ENCODE measurements around the gene HPCAL1.

DNA sequence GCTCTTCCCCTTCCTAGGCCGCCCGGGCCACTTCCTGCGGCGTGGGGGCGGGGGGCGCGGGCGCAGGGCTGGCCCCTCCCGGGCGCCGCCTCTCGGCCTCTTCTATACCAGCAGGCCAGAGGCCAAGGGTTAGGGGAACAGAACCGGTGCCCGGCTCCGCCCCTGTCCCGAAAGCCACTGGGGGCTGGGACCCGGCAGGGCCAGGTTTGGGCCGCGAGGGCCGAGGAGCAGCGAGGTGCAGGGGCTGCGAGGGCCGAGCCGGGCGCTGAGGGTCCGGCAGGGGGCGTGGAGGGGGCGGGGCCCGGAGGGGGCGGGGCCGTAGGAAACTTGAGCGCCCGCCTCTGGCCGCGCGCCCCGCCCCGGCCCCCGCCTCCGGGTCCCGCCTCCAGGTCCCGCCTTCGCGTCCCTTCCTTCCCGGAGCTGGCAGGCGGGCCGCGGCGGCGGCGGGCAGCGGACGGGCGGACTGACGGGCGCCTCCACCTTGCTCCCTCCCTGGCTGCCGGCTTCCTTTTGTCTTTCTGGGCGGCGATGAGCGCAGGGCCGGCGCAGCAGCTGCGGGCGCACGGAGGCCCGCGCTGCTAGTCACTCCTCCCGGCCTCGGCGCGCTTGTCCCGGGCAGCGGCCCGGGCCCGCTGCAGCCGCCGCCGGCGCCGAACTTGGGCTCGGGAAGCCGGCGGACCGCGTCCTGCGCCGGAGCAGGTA is at the start of gene HPCAL1:
- TF ChIP-seq, protein P1, sequence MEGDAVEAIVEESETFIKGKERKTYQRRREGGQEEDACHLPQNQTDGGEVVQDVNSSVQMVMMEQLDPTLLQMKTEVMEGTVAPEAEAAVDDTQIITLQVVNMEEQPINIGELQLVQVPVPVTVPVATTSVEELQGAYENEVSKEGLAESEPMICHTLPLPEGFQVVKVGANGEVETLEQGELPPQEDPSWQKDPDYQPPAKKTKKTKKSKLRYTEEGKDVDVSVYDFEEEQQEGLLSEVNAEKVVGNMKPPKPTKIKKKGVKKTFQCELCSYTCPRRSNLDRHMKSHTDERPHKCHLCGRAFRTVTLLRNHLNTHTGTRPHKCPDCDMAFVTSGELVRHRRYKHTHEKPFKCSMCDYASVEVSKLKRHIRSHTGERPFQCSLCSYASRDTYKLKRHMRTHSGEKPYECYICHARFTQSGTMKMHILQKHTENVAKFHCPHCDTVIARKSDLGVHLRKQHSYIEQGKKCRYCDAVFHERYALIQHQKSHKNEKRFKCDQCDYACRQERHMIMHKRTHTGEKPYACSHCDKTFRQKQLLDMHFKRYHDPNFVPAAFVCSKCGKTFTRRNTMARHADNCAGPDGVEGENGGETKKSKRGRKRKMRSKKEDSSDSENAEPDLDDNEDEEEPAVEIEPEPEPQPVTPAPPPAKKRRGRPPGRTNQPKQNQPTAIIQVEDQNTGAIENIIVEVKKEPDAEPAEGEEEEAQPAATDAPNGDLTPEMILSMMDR (conservative IDR thresholded peaks at IDR 0.05; ENCODE audit: low read depth, low read length): peak; percentile 54
- no peak for TF ChIP-seq EZH2phosphoT487 (IDR thresholded peaks at IDR 0.05; ENCODE audit: borderline replicate concordance, low read length)
